Mesendoderm (in vitro differentiated cells): ENCODE measurements around the gene TOP2B.
A peak's percentile ranks its signal among the peaks of the same experiment; 100 is the strongest.

Source experiments
- DNase-seq: peaks from one replicate; pipeline ENCODE4 v3.0.0; 2013
- H2AK5ac ChIP-seq: 2 replicates; pipeline ENCODE4 v1.6.1; 2013; ENCODE audit warnings: low read length, inconsistent platforms
- H2BK120ac ChIP-seq: 2 replicates; pipeline ENCODE4 v1.6.1; 2013; ENCODE audit warnings: low read depth, mild to moderate bottlenecking, low read length, moderate library complexity, mixed read lengths
- H2BK15ac ChIP-seq: replicated peaks from 2 replicates; pipeline ENCODE4 v1.6.1; 2013; ENCODE audit warnings: low read depth, mild to moderate bottlenecking, moderate library complexity
- H2BK5ac ChIP-seq: 2 replicates; pipeline ENCODE4 v1.6.1; 2013; ENCODE audit warnings: low read length, inconsistent platforms
- H3K18ac ChIP-seq: 2 replicates; pipeline ENCODE4 v1.6.1; 2013; ENCODE audit warnings: mild to moderate bottlenecking, low read length, mixed read lengths
- H3K23ac ChIP-seq: one replicate; pipeline ENCODE4 v1.6.1; 2013; ENCODE audit warnings: low read length
- H3K27ac ChIP-seq: 2 replicates; pipeline ENCODE4 v1.5.1; 2013; ENCODE audit warnings: low read depth, mild to moderate bottlenecking, inconsistent platforms, low read length, moderate library complexity
- H3K27me3 ChIP-seq: 2 replicates; pipeline ENCODE4 v1.6.1; 2013; ENCODE audit warnings: low read length, control low read depth, mild to moderate bottlenecking, inconsistent platforms; ENCODE audit not compliant: insufficient read depth, poor library complexity
- H3K36me3 ChIP-seq: 2 replicates; pipeline ENCODE4 v1.6.1; 2013; ENCODE audit warnings: low read length, inconsistent platforms; ENCODE audit not compliant: control insufficient read depth, insufficient read depth
- H3K4ac ChIP-seq: one replicate; pipeline ENCODE4 v1.6.1; 2013; ENCODE audit warnings: low read depth, mild to moderate bottlenecking, low read length, moderate library complexity
- H3K4me1 ChIP-seq: 2 replicates; pipeline ENCODE4 v1.6.1; 2013; ENCODE audit warnings: low read depth, low read length, inconsistent platforms; ENCODE audit not compliant: control insufficient read depth
- H3K4me2 ChIP-seq: 2 replicates; pipeline ENCODE4 v1.6.1; 2013; ENCODE audit warnings: low read length
- H3K4me3 ChIP-seq: 2 replicates; pipeline ENCODE4 v1.5.1; 2013; ENCODE audit warnings: mild to moderate bottlenecking, low read length
- H3K56ac ChIP-seq: one replicate; pipeline ENCODE4 v1.6.1; 2013; ENCODE audit warnings: low read length
- H3K79me1 ChIP-seq: 2 replicates; pipeline ENCODE4 v1.6.1; 2013; ENCODE audit warnings: low read length, inconsistent platforms
- H3K79me2 ChIP-seq: 2 replicates; pipeline ENCODE4 v1.6.1; 2013; ENCODE audit warnings: mild to moderate bottlenecking, low read length; ENCODE audit not compliant: control insufficient read depth, insufficient read depth
- H3K9ac ChIP-seq: 2 replicates; pipeline ENCODE4 v1.6.1; 2013; ENCODE audit warnings: low read length, inconsistent platforms
- H4K5ac ChIP-seq: one replicate; pipeline ENCODE4 v1.6.1; 2013; ENCODE audit warnings: low read length
- H4K8ac ChIP-seq: one replicate; pipeline ENCODE4 v1.6.1; 2013; ENCODE audit warnings: low read depth, mild to moderate bottlenecking, control low read depth, low read length, moderate library complexity
- WGBS: extraction: QIAGEN DNeasy Blood & Tissue Kit; methylation state at CpG from one replicate; pipeline ENCODE4 v1.1.7; 2013; ENCODE audit warnings: low lambda C conversion rate, missing lambda C conversion rate; ENCODE audit not compliant: insufficient coverage; ENCODE audit errors: extremely low coverage; 5-methylcytosine and 5-hydroxymethylcytosine counted together

Gene TOP2B

GRCh38 chr3:25584011-25584789, 80.5 kb downstream of the TOP2B start:
- Histone ChIP-seq H3K18ac (no peak overlapping the region), H3K56ac (no peak overlapping the region), H2BK15ac (no peak overlapping the region), H3K23ac (no peak overlapping the region), H4K8ac (no peak overlapping the region), H3K4me1 (no peaks in the 10 kb centered on the region), H3K27me3 (no peaks in the 10 kb centered on the region), H3K4me2 (no peak overlapping the region), H3K36me3 (no peaks in the 10 kb centered on the region), H3K79me2 (no peaks in the 10 kb centered on the region), H2AK5ac (no peak overlapping the region), H3K9ac (no peak overlapping the region), H3K27ac (no peak overlapping the region), H3K4me3 (no peak overlapping the region), H2BK5ac (no peak overlapping the region), H2BK120ac (no peak overlapping the region), H3K4ac (no peak overlapping the region), H3K79me1 (no peaks in the 10 kb centered on the region), H4K5ac (no peak overlapping the region)
- whole genome bisulfite sequencing = no CpG with 5 or more reads among the region's 17 CpGs
- no peak for DNase-seq

- H2AK5ac ChIP-seq = no peak overlapping the region
- no peak overlapping the region for H3K18ac ChIP-seq
- WGBS = no CpG with 5 or more reads among the region's 10 CpGs
- H3K4ac ChIP-seq = no peak overlapping the region
- H3K4me2 ChIP-seq = no peak overlapping the region
- no peaks in the 10 kb centered on the region for H3K79me1 ChIP-seq
- no peaks in the 10 kb centered on the region for H3K79me2 ChIP-seq
- no peak overlapping the region for H3K4me3 ChIP-seq
- no peak for DNase-seq
- no peaks in the 10 kb centered on the region for H3K27me3 ChIP-seq
- no peak overlapping the region for H2BK15ac ChIP-seq
- H4K8ac ChIP-seq = no peak overlapping the region
- no peak overlapping the region for H3K9ac ChIP-seq
- H3K4me1 ChIP-seq = no peaks in the 10 kb centered on the region
- H4K5ac ChIP-seq = no peak overlapping the region
- no peak overlapping the region for H3K23ac ChIP-seq
- H3K27ac ChIP-seq = no peak overlapping the region
- no peak overlapping the region for H2BK5ac ChIP-seq
- no peak overlapping the region for H3K56ac ChIP-seq
- no peaks in the 10 kb centered on the region for H3K36me3 ChIP-seq
- H2BK120ac ChIP-seq = no peak overlapping the region
These were observed 81.4 kb downstream of the TOP2B start for GRCh38 chr3:25583343-25583742.

- WGBS = no CpG with 5 or more reads among the region's 2 CpGs
- H3K27me3 ChIP-seq = no peaks in the 10 kb centered on the region
- no peak overlapping the region for H3K4me3 ChIP-seq
- H3K27ac ChIP-seq = no peak overlapping the region
- no peaks in the 10 kb centered on the region for H3K4me1 ChIP-seq
- H2BK120ac ChIP-seq = no peak overlapping the region
- H3K18ac ChIP-seq = no peak overlapping the region
- no peak overlapping the region for H3K23ac ChIP-seq
- DNase-seq = peak; percentile 54
- H2AK5ac ChIP-seq = no peak overlapping the region
- H3K9ac ChIP-seq = no peak overlapping the region
- no peak overlapping the region for H3K56ac ChIP-seq
- H3K79me1 ChIP-seq = no peaks in the 10 kb centered on the region
- H3K36me3 ChIP-seq = no peaks in the 10 kb centered on the region
- no peaks in the 10 kb centered on the region for H3K79me2 ChIP-seq
- H4K5ac ChIP-seq = no peak overlapping the region
- no peak overlapping the region for H3K4ac ChIP-seq
- H4K8ac ChIP-seq = no peak overlapping the region
- H2BK15ac ChIP-seq = no peak overlapping the region
- no peak overlapping the region for H2BK5ac ChIP-seq
- H3K4me2 ChIP-seq = no peak overlapping the region
These were observed 82.5 kb downstream of the TOP2B start for GRCh38 chr3:25582242-25582641.

- H3K27ac ChIP-seq = no peak overlapping the region
- no peak for DNase-seq
- no peak overlapping the region for H3K9ac ChIP-seq
- no peak overlapping the region for H2BK15ac ChIP-seq
- H3K4me1 ChIP-seq = no peaks in the 10 kb centered on the region
- no peak overlapping the region for H3K4me2 ChIP-seq
- no peak overlapping the region for H4K8ac ChIP-seq
- H2BK5ac ChIP-seq = no peak overlapping the region
- WGBS = no CpG with 5 or more reads among the region's 3 CpGs
- no peaks in the 10 kb centered on the region for H3K27me3 ChIP-seq
- H3K4me3 ChIP-seq = no peak overlapping the region
- no peaks in the 10 kb centered on the region for H3K79me2 ChIP-seq
- H3K56ac ChIP-seq = no peak overlapping the region
- no peaks in the 10 kb centered on the region for H3K79me1 ChIP-seq
- no peak overlapping the region for H3K23ac ChIP-seq
- H3K36me3 ChIP-seq = no peaks in the 10 kb centered on the region
- H4K5ac ChIP-seq = no peak overlapping the region
- no peak overlapping the region for H3K4ac ChIP-seq
- H2AK5ac ChIP-seq = no peak overlapping the region
- H2BK120ac ChIP-seq = no peak overlapping the region
- no peak overlapping the region for H3K18ac ChIP-seq
These were observed 82.9 kb downstream of the TOP2B start for GRCh38 chr3:25581823-25582222.

GRCh38 chr3:25581335-25581734, 83.4 kb downstream of the TOP2B start:
- Histone ChIP-seq H4K5ac (no peak overlapping the region), H3K4me2 (no peak overlapping the region), H3K4me1 (no peaks in the 10 kb centered on the region), H3K79me2 (no peaks in the 10 kb centered on the region), H4K8ac (no peak overlapping the region), H3K4me3 (no peak overlapping the region), H2BK15ac (no peak overlapping the region), H3K56ac (no peak overlapping the region), H3K9ac (no peak overlapping the region), H2BK5ac (no peak overlapping the region), H3K23ac (no peak overlapping the region), H2BK120ac (no peak overlapping the region), H3K18ac (no peak overlapping the region), H3K79me1 (no peaks in the 10 kb centered on the region), H3K27me3 (no peaks in the 10 kb centered on the region), H3K36me3 (no peaks in the 10 kb centered on the region), H2AK5ac (no peak overlapping the region), H3K27ac (no peak overlapping the region), H3K4ac (no peak overlapping the region)
- no CpG with 5 or more reads among the region's 7 CpGs for WGBS
- DNase-seq = no peak

- no peak overlapping the region for H4K8ac ChIP-seq
- no peak overlapping the region for H2BK5ac ChIP-seq
- no CpG with 5 or more reads among the region's 8 CpGs for WGBS
- no peaks in the 10 kb centered on the region for H3K36me3 ChIP-seq
- H3K27ac ChIP-seq = no peak overlapping the region
- no peak overlapping the region for H2BK15ac ChIP-seq
- no peak overlapping the region for H3K9ac ChIP-seq
- H3K79me2 ChIP-seq = no peaks in the 10 kb centered on the region
- H4K5ac ChIP-seq = no peak overlapping the region
- no peaks in the 10 kb centered on the region for H3K27me3 ChIP-seq
- DNase-seq = no peak
- H3K4ac ChIP-seq = no peak overlapping the region
- H3K4me3 ChIP-seq = no peak overlapping the region
- no peak overlapping the region for H2AK5ac ChIP-seq
- no peaks in the 10 kb centered on the region for H3K4me1 ChIP-seq
- H3K4me2 ChIP-seq = no peak overlapping the region
- no peak overlapping the region for H2BK120ac ChIP-seq
- H3K23ac ChIP-seq = no peak overlapping the region
- H3K79me1 ChIP-seq = no peaks in the 10 kb centered on the region
- H3K56ac ChIP-seq = no peak overlapping the region
- H3K18ac ChIP-seq = no peak overlapping the region
These were observed 84.2 kb downstream of the TOP2B start for GRCh38 chr3:25580534-25580933.
